Effector CD4-positive, alpha-beta T cell (primary cell): ENCODE results near the gene ASB10.

ENCODE experiments used
- DNase-seq: peaks from one replicate; pipeline ENCODE4 v3.0.0-alpha.2; 2020

The ASB10 gene

GRCh38 chr7:151135866-151136843 lies 50.9 kb downstream of the ASB10 start:
- no peak for DNase-seq

- no peak for DNase-seq
Measured at GRCh38 chr7:151135525-151135845, 51.6 kb downstream of the ASB10 start.

DNA sequence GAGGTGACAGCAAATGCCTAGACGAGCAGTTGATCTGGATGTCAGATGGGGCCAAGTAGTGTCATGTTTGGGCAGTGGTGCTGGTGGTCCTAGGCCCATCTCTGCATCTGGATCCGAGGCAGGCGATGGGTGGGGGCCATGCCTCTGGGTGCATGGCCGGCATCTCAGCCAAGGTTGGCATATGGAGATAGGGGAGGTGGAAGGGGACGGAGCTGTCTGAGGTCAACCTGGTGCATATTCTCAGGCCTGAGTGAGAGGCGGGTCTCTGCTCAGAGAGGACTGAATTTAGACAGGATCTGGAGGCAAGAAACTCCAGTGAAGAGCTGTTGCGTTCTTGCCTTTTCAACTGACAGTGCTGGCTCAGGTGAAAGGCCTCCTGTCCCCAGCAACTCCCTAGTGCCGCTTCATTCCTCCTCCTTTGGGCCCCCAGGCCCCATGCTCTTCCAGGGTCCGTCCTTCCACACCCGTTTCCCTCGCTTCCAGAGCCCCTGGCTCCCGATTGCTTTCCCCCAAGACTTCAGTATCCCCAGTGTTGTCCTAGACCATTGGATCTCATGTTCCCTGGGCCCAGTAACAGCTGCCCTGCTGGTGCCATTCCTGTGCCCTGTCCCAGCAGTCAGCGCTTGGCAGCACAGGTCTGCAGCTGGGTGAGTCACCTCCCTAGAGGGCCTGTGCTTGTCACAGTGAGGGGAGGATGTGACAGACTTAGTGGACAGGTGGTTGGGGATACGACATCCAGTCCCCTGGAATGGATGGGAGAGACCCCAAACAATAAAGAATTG lies 52.1 kb downstream of the ASB10 start:
- no peak for DNase-seq

- DNase-seq, result no peak
Measured at GRCh38 chr7:151133986-151134742, 52.9 kb downstream of the ASB10 start.

DNA sequence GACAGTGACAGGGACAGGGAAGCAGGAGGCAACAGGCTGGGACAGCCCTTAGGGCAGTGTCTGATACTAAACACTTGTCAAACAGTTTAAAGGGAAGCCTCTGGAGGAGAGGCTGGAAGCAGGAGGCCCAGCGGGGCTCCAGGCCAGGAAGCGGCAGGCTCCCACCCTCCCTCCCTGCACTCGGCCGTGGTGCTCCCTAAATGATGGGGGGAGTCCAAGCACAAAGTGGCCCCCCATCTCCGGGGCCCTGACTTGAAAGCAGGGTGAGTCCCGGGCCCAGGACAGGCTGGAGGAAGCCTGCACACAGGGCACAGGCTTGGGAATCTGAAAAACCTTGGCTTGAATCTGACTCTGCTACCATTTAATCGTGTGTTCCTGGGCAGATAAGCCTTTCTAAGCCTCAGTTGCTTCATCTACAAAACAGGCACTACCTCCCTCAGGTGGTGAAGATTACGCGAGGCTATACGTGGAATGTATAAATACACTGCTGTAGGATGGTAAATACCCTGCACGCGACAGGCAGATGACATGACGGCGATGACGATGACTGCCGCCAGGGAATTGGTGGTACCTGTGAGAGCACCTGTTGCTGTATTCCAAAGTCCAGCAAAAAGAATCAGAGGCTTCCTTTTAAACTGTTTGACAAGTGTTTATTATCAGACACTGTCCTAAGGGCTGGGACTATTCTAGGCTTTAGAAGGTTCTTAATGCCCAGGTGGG lies 53.6 kb downstream of the ASB10 start:
- DNase-seq, result no peak

GRCh38 chr7:151132461-151133205 lies 54.4 kb downstream of the ASB10 start:
- no peak for DNase-seq

DNA sequence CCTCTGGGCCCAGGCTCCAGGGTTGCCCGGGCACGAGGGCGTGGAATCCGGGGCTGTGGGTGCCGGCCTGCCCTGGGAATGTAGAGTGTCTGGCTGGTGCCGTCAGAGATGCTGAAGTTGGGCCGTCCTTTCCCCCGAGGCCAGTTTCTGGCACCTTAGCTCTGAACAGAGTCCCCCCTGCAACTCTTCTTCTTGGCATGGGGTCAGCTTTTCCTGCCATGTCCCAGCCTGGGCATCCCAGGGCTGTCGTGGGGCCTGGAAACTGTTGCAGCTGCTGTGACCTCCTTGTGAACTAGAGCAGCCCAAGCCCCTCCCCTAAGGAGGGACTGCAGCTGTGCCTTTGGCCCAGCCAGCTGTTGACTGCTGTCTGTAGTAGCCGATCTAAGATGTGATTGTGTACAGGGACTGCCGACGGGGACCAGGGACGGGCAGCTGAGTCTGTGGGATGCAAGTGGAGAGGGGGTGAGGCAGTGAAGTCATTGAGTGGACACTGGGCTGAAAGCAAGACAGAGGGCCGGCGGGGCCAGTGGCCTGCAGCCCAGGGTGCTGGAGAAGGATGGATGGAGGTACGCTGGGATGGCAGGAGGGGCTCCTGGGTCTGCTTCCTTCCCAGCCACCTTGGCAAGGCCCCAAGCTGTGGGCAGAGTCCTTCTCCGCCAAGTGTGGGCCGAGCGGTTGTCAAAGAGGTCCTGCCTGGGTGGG lies 55.3 kb downstream of the ASB10 start:
- DNase-seq, result no peak

- no peak for DNase-seq
Measured at GRCh38 chr7:151131224-151131591, 55.8 kb downstream of the ASB10 start.

DNA sequence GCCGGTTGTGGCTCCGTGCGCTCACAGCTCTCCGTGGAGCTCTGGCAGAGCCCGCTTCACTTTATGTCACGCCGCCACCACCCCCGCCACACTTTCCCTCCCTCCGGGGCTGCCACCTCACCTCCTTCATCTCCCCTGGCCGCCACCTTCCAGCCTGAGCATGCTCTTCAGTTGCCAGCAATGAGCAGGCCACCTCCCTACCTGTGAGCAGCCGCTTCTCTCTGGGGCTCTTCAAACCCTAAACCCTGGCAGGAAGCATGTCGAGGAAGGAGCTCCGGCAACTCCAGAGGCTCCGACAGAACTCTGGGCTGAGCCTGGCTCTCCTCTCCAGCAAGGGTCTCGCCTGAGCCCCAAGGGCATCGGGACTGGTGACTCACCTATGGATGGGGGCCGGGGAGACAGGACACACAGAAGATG lies 56.3 kb downstream of the ASB10 start:
- DNase-seq, result no peak

- no peak for DNase-seq
Measured at GRCh38 chr7:151129960-151130591, 57.0 kb downstream of the ASB10 start.

DNA sequence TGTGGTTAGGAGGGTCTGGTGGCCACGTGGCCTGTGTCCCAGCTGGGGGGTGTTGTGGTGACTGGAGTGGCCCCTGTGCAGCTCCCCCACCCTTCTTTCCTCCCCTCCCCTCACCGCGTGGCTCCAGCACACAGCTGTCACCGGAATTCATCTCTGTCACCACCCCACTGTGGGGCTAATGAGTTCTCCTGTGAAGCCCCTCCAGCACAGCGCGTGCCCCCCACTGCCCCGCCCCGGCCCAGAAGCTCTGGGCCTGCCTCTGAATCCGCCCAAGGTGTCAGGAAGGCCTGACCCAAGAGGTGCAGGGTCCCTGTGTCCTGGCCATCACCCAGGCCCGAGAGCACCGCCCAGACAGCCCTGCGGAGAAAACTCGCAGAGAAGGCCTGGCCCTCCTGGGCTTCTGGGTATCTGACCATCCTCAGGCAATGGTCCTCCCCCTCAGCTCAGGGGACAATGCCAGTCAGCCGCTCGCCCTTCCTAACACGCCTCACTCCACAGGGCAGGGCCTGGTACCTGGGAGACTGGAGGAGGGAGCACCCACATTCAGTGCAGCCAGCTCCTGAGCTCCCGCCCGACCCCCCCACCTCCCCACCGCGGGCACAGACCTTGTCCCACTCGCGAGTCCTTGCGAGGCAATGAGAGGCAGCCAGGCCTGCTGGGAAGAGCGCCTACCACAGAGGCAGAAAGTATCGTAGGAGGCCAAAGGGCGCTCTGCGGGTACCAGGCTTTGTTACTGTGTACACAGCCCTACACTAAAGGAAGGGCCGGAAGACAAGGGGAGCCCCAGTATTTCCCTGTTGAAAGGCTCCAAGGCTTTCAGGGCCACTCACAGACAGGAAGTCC lies 57.7 kb downstream of the ASB10 start:
- no peak for DNase-seq

GRCh38 chr7:151128716-151129115 lies 58.3 kb downstream of the ASB10 start:
- no peak for DNase-seq

- no peak for DNase-seq
Measured at GRCh38 chr7:151128144-151128543, 58.9 kb downstream of the ASB10 start.

GRCh38 chr7:151126491-151127137 lies 60.4 kb downstream of the ASB10 start:
- no peak for DNase-seq

DNA sequence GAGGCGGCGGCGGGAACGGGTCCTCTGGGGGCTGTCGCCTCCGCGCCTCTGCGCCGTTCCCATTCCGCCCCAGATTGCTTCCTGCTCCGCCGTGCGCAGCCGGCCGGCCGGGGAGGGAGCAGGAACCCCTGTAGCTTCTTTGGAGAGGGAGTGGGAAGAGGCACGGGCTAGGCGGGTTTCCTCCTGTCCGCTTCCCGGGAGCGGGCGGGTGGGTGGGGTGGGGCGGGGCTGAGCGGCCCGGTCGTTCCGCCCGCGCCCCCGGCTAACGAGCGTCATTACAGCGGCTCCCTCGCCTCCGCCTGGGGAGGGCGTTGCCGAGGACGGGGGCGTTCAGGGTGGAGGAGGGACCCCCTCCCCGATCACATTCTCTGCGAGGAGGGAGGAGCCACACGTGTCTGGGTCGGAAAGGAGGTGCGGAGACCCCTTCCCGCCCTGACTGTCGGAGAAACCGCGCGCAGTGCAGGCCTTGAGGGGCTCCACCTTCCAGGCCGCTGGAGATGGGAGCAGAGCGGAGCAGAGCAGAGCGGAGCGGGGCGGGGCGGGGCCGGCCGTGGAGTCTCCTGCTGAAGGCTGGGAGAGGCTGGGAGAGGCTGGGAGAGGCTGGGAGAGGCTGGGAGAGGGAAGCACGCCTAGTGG lies 61.1 kb downstream of the ASB10 start:
- no peak for DNase-seq
